HG03521 (cell line): ENCODE measurements around the gene ANKRD13C.
"Not testable (repeated sequence)": the region's sequence is repeated elsewhere in the genome, so short reads cannot be mapped to it uniquely, and the experiment has no call there.

ENCODE experiments used
- ATAC-seq: cut with Tn5 transposase; IDR thresholded peaks from one replicate; pipeline ENCODE4 v1.9.1; 2021; ENCODE audit warnings: mild to moderate bottlenecking, moderate library complexity; ENCODE audit not compliant: unreplicated experiment

The ANKRD13C gene

GRCh38 chr1:70361727-70362398, 7.3 kb upstream of the ANKRD13C start:
- no peak for ATAC-seq

GRCh38 chr1:70360321-70360720, 5.8 kb upstream of the ANKRD13C start:
- no peak for ATAC-seq

DNA sequence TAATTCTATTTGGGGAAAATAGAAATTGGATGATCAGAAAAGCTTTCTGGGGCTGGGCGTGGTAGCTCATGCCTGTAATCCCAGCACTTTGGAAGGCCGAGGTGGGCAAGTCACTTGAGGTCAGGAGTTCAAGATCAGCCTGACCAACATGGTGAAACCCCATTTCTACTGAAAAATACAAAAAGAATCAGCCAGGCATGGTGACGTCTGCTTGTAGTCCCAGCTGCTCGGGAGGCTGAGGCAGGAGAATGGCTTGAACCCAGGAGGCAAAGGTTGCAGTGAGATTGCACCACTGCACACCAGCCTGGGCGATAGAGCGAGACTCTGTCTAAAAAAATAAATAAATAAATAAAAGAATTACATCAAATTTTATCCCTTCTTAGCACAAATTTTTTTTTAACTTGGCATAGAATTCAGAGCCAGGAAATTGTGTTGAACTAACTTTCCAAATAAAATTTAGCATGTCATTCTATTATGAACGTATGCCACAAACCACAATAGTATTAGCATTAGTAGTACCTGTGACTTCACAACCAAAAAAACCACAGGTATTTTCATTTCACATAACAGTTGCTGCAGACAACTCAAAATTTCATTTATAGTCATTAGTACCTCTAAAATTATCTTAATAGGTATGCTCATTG, 4.5 kb upstream of the ANKRD13C start:
- ATAC-seq: peak; percentile 29

- ATAC-seq: no peak
Measured at GRCh38 chr1:70355920-70356319, 1.4 kb upstream of the ANKRD13C start.

GRCh38 chr1:70355111-70355407, 537 bp upstream of the ANKRD13C start:
- no peak for ATAC-seq

- ATAC-seq: peak; percentile 26
Measured at GRCh38 chr1:70353601-70354331, 756 bp downstream of the ANKRD13C start.

DNA sequence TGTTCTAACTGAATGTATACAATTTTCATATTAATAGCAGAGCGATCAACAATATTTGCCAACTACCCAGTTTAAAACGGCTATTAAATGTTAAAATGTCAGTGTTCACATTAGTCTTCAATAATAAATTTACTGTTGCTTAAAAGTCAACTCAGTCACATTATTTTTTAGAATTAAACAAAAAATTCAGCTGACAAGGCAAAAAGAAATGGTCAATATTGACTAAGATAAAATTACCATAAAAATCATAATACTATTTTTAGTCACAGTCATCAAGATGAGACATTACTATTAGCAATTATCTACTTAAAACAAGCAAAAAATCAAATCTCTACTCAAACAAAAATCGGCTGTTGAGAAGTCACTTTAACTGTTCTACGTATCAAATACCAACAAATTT, 1.5 kb downstream of the ANKRD13C start:
- no peak for ATAC-seq

GRCh38 chr1:70349799-70350198, 4.7 kb downstream of the ANKRD13C start:
- not testable (repeated sequence) for ATAC-seq

DNA sequence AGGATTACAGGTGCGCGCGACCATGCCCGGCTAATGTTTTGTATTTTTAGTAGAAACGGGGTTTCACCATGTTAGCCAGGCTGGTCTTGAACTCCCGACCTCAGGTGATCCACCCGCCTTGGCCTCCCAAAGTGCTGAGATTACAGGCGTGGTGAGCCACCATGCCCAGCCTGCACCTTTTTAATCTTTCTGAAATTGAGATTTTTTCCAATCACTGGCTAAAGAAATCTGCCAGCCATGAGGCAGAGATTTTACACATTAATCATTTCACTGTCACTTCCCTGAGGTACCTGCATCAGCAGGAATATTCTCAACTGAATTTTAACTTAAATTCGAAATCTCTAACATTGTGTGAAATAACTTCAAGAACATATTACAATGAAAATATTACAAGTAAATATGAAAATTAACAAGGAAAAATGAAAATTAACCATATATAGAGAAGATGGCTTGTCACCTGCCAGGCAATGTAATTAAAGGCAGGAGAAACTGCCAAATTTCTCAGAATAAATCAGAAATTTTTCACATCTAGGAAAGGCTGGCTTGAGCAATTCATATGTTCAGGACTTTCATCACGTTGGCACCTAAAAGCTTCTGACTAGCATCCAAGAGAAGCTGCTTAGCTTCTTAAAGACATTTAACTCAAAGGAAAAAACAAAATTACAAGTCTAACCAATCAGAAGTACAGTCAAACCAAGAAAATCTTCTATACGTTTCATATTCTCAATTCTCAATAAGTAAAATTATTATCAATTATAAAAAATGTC, 5.9 kb downstream of the ANKRD13C start:
- no peak for ATAC-seq

DNA sequence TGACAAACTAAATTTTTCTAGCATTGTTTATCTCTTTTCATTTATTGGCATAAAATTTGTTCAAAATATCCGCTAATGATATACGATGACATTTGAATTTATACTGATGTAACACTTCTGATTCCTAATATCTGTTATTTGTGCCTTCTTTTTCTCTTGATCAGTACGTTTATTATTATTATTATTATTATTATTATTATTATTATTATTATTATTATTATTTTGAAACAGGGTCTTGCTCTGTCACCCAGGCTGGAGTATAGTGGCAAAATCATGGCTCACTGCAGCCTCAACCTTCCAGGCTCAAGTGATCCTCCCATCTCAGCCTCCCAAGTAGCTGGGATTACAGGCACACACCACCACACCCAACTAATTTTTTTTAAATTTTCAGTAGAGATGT, 14.9 kb downstream of the ANKRD13C start:
- ATAC-seq: not testable (repeated sequence)

DNA sequence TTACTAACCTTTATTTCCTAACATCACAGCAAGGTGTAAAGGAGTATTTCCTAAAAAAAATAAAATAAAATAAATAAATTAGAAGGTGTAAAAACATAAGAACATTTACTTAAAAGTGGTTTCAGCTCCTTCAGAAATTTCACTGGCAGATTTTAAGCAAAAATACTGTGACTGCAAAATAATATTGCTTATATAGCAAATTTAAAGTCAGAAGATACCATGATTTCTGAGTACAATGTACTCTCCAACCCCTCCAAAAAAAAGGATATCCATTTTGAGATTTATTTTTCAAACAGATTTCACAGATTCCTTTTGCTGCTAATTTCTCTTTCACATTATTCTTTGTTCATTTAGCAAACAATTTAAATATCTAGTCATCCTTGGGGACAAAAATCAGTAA, 18.5 kb downstream of the ANKRD13C start:
- no peak for ATAC-seq

GRCh38 chr1:70334436-70334835, 20.1 kb downstream of the ANKRD13C start:
- ATAC-seq: no peak

- ATAC-seq: no peak
Measured at GRCh38 chr1:70333245-70333644, 21.3 kb downstream of the ANKRD13C start.

- no peak for ATAC-seq
Measured at GRCh38 chr1:70331962-70332361, 22.6 kb downstream of the ANKRD13C start.

DNA sequence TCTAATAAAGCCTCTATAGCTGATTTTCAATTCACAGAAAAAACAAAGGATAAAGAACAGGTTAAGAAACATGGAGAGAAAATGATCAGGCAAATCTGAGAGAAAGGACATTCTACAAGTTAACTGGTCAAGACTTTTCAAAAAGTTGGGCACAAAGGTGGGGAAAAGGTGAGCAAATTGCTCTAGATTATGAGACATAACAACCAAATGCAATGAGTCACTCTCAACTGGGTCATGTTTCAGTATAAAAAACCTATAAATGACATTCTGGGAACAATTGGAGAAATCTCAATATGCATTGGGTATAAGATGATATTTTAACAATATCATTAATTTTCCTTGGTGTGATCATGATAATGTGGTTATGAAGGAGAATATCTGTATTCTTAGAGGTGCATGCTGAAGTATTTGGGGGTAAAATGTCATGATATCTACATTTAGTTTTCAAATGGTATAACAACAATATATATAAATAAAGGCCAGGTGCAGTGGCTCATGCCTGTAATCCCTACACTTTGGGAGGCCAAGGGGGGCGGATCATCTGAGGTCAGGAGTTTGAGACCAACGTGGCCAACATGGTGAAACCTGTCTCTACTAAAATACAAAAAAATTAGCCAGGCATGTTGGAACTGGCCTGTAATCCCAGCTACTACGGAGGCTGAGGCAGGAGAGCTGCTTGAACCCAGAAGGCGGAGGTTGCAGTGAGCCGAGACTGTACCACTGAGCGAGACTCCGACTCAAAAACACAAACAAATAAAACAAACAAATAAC, 27.0 kb downstream of the ANKRD13C start:
- ATAC-seq: no peak

GRCh38 chr1:70324683-70325082, 29.8 kb downstream of the ANKRD13C start:
- ATAC-seq: no peak

DNA sequence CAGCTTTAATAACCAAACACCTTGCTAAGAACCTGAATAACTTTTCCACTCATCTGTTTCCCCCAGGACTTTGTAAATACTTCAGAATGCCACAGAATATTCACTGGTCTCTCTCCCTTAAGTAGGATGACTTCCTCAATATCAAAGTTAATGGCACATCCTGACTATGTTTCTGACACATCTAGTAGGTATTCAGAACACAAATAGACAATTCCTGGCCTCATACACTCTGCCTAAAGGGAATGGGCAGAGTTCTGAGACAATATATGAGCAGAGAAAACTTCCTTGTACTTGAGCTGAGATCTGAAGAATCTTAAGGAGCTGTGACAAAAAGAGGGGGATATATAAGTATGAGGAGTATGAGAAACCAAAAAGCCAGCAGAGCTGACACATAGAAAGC, 34.8 kb downstream of the ANKRD13C start:
- ATAC-seq: no peak

DNA sequence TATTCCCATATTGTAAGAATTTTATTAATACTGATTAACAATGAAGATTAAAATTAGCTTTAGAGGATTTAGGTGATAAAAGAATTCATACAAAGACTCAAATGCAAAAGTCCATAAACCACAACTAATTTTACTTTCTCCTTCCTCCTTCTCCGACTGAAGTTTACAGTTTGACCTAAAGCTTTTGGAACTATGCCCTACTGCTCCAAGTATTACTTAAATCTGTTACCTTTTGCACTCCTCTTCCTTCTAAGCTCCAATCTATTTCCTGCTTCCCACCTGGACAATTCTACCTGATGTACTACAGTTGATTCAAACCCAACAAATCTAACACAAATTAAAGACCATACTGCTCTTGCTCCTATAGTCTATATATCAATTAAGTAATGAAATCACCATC, 36.3 kb downstream of the ANKRD13C start:
- ATAC-seq: no peak

- no peak for ATAC-seq
Measured at GRCh38 chr1:70317087-70317486, 37.4 kb downstream of the ANKRD13C start.

GRCh38 chr1:70315782-70316181, 38.7 kb downstream of the ANKRD13C start:
- ATAC-seq: no peak
